ENCODE results near the gene VIL1. TPM values are rescaled to one million over a fixed set of nuclear protein-coding genes. Genes with fewer than 3 reads are reported as not detected.

Gene VIL1
- total RNA-seq, 1 experiment from 2014 or later, result 0.49 TPM

- POLR2A ChIA-PET, result no interaction called here
- TF ChIP-seq TCF7L2 (IDR thresholded peaks at IDR 0.05; ENCODE audit: borderline replicate concordance, extremely low read depth, insufficient read depth, insufficient read length) (no peak), ZBTB33 (IDR thresholded peaks at IDR 0.05; ENCODE audit: extremely low read depth, insufficient replicate concordance, low read length) (no peak), EZH2phosphoT487 (IDR thresholded peaks at IDR 0.05; ENCODE audit: borderline replicate concordance) (no peak), SP1 (IDR thresholded peaks at IDR 0.05; ENCODE audit: low read depth) (no peak), CTCF (IDR thresholded peaks at IDR 0.05 in 2 of 3, conservative IDR thresholded peaks at IDR 0.05 in 1 of 3; ENCODE audit: borderline replicate concordance in 1 of 3, insufficient read depth in 1 of 3, low read depth in 2 of 3, low read length in 2 of 3) (no peak), MAX (IDR thresholded peaks at IDR 0.05) (no peak), RAD21 (IDR thresholded peaks at IDR 0.05; ENCODE audit: low read depth) (no peak), EGR1 (IDR thresholded peaks at IDR 0.05; ENCODE audit: low read depth) (no peak), CEBPB (IDR thresholded peaks at IDR 0.05; ENCODE audit: low read depth) (no peak), ZFX (IDR thresholded peaks at IDR 0.05) (no peak), POLR2AphosphoS5 (IDR thresholded peaks at IDR 0.05; ENCODE audit: low read depth, low read length) (no peak), FOSL1 (IDR thresholded peaks at IDR 0.05; ENCODE audit: low read depth) (no peak), ATF3 (IDR thresholded peaks at IDR 0.05) (no peak)
- intact Hi-C loops (cut with micrococcal nuclease), result no loop called here
- Histone ChIP-seq H3K9ac (ENCODE audit: low read length) (no peak overlapping the region), H3K36me3 (ENCODE audit: control insufficient read depth in 1 of 2, insufficient read depth in 2 of 2, low read length in 2 of 2) (no peaks in the 10 kb centered on the region), H2AFZ (ENCODE audit: low read depth, low read length, poor library complexity, severe bottlenecking) (no peak overlapping the region), H3K4me1 (ENCODE audit: control insufficient read depth in 1 of 2, insufficient read depth in 2 of 2, low read length in 2 of 2) (no peaks in the 10 kb centered on the region), H3K4me3 (replicated peaks in 1 of 2; ENCODE audit: low read depth in 1 of 2, low read length in 2 of 2) (no peak overlapping the region), H3K4me2 (ENCODE audit: low read length) (no peak overlapping the region), H3K79me2 (ENCODE audit: insufficient read depth, low read length) (no peaks in the 10 kb centered on the region), H4K20me1 (ENCODE audit: insufficient read depth) (no peaks in the 10 kb centered on the region), H3K27me3 (ENCODE audit: insufficient read depth, low read length) (no peaks in the 10 kb centered on the region), H3K9me3 (ENCODE audit: control insufficient read depth in 1 of 2, insufficient read depth in 1 of 2, low read depth in 1 of 2, low read length in 2 of 2) (no peaks in the 10 kb centered on the region), H3K9me2 (ENCODE audit: insufficient read depth) (no peaks in the 10 kb centered on the region), H3K27ac (ENCODE audit: low read depth, low read length) (no peak overlapping the region)
- no TSS peak for BruUV-seq (replicated peaks)
- DNase-seq (ENCODE audit: low read depth, low spot score), result no peak
- CTCF ChIA-PET, result no interaction called here
- no peak for ATAC-seq
- RAD21 ChIA-PET (ENCODE audit: low non-redundant PET in 1 of 2, low total read pairs in 2 of 2, uncharacterized antibody in 2 of 2, unreplicated experiment in 2 of 2), result no interaction called here
Observed at GRCh38 chr2:218422403-218423086, 3.6 kb downstream of the VIL1 start.
